HUDEP-2 (cell line): ENCODE data around the gene GLT6D1.

Source experiments
- DNase-seq, 76 experiments: peaks; one replicate each; lab custom pipeline; 2025; ENCODE audit not compliant: unreplicated experiment in 76 of 76; lab: John Stamatoyannopoulos, UW

The GLT6D1 gene

GRCh38 chr9:135665795-135666189 lies 26.5 kb upstream of the GLT6D1 start:
- DNase-seq: no peak

- DNase-seq: no peak
These were observed 25.8 kb upstream of the GLT6D1 start for GRCh38 chr9:135664801-135665794.

GRCh38 chr9:135664266-135664665 lies 24.9 kb upstream of the GLT6D1 start:
- no peak for DNase-seq

- DNase-seq: no peak
These were observed 24.5 kb upstream of the GLT6D1 start for GRCh38 chr9:135663857-135664256.

GRCh38 chr9:135663451-135663770 lies 24.1 kb upstream of the GLT6D1 start:
- no peak for DNase-seq

- DNase-seq: no peak
These were observed 23.6 kb upstream of the GLT6D1 start, which contains the start of gene LCN9 for GRCh38 chr9:135662758-135663450. LCN9 (plus strand) TSS chr9:135663309; CDS start chr9:135663322, 13 bp downstream.

- no peak for DNase-seq
These were observed 22.6 kb upstream of the GLT6D1 start for GRCh38 chr9:135661816-135662560.

- DNase-seq: no peak
These were observed 21.1 kb upstream of the GLT6D1 start for GRCh38 chr9:135660407-135660806.

- no peak for DNase-seq
These were observed 19.9 kb upstream of the GLT6D1 start for GRCh38 chr9:135659252-135659651.

- no peak for DNase-seq
These were observed 18.1 kb upstream of the GLT6D1 start for GRCh38 chr9:135657416-135657815.

GRCh38 chr9:135655317-135655716 lies 16.0 kb upstream of the GLT6D1 start:
- no peak for DNase-seq

- no peak for DNase-seq
These were observed 11.1 kb upstream of the GLT6D1 start for GRCh38 chr9:135650408-135650807.

- DNase-seq: no peak
These were observed 10.2 kb upstream of the GLT6D1 start for GRCh38 chr9:135649508-135649907.

- DNase-seq: no peak
These were observed 9.4 kb upstream of the GLT6D1 start for GRCh38 chr9:135648494-135649410.

- DNase-seq: no peak
These were observed 8.5 kb upstream of the GLT6D1 start for GRCh38 chr9:135647884-135648283.

- DNase-seq: no peak
These were observed 5.4 kb upstream of the GLT6D1 start for GRCh38 chr9:135644631-135645218.

- no peak for DNase-seq
These were observed 2.4 kb upstream of the GLT6D1 start for GRCh38 chr9:135641745-135642144.

GRCh38 chr9:135641047-135641446 lies 1.7 kb upstream of the GLT6D1 start:
- no peak for DNase-seq

GRCh38 chr9:135636930-135637530 lies 2.3 kb downstream of the GLT6D1 start:
- peak in 23 of 76 experiments; percentile 0 to 56 (median 21) for DNase-seq
